Neural cell (in vitro differentiated cells): ENCODE measurements around the gene KCNQ5. TPM values are rescaled to one million over a fixed set of nuclear protein-coding genes. Genes with fewer than 3 reads are reported as not detected.

Experiments
- H2AFZ ChIP-seq: fragments of 200-600, 300-800 bp; sonication (generic), shearing (Covaris generic); 2 replicates; pipeline ENCODE4 v1.6.0; 2014; ENCODE audit warnings: low read depth, mild to moderate bottlenecking, antibody characterized with exemption, low read length, moderate library complexity
- H3F3A ChIP-seq: fragments of 200-600 bp; shearing (Covaris generic); 2 replicates; pipeline ENCODE4 v1.6.1; 2016; ENCODE audit warnings: mild to moderate bottlenecking, moderate library complexity, mixed read lengths, antibody characterized with exemption, low read length; ENCODE audit not compliant: insufficient read depth, poor library complexity, severe bottlenecking
- H3K27ac ChIP-seq: fragments of 200-600, 300-800 bp; sonication (generic), shearing (Covaris generic); 2 replicates; pipeline ENCODE4 v1.5.1; 2014; ENCODE audit warnings: mild to moderate bottlenecking, low read length, moderate library complexity
- H3K27me3 ChIP-seq: fragments of 300-800, 200-600 bp; sonication (generic), shearing (Covaris generic); 2 replicates; pipeline ENCODE4 v1.6.0; 2014; ENCODE audit warnings: mild to moderate bottlenecking, low read depth, low read length, moderate library complexity; ENCODE audit not compliant: insufficient read depth
- H3K36me3 ChIP-seq: fragments of 300-800, 200-600 bp; sonication (generic), shearing (Covaris generic); 2 replicates; pipeline ENCODE4 v1.5.1; 2014; ENCODE audit warnings: mild to moderate bottlenecking, antibody characterized with exemption, low read length, moderate library complexity; ENCODE audit not compliant: insufficient read depth
- H3K4me2 ChIP-seq: fragments of 300-800, 200-600 bp; sonication (generic), shearing (Covaris generic); 2 replicates; pipeline ENCODE4 v1.6.0; 2014; ENCODE audit warnings: mild to moderate bottlenecking, low read length
- H3K4me3 ChIP-seq: fragments of 300-800, 200-600 bp; sonication (generic), shearing (Covaris generic); 2 replicates; pipeline ENCODE4 v1.5.1; 2014; ENCODE audit warnings: mild to moderate bottlenecking, low read length, moderate library complexity
- H3K79me2 ChIP-seq: fragments of 200-600 bp; shearing (Covaris generic); replicated peaks from 2 replicates; pipeline ENCODE4 v1.6.0; 2014; ENCODE audit warnings: mild to moderate bottlenecking, low read length, moderate library complexity; ENCODE audit not compliant: insufficient read depth
- H3K9ac ChIP-seq: fragments of 300-800, 200-600 bp; sonication (generic), shearing (Covaris generic); 2 replicates; pipeline ENCODE4 v1.6.1; 2016; ENCODE audit warnings: mild to moderate bottlenecking, low read length, mixed read lengths
- H3K9me2 ChIP-seq: fragments of 200-600 bp; shearing (Covaris generic); 2 replicates; pipeline ENCODE4 v1.6.1; 2016; ENCODE audit warnings: mild to moderate bottlenecking, low read length, mixed read lengths; ENCODE audit not compliant: insufficient read depth
- H3K9me3 ChIP-seq: fragments of 200-600, 300-800 bp; sonication (generic), shearing (Covaris generic); 2 replicates; pipeline ENCODE4 v1.6.1; 2016; ENCODE audit warnings: mild to moderate bottlenecking, mixed run types, low read length, moderate library complexity, mixed read lengths
- H4K20me1 ChIP-seq: fragments of 200-600 bp; shearing (Covaris generic); 2 replicates; pipeline ENCODE4 v1.6.1; 2016; ENCODE audit warnings: mild to moderate bottlenecking, mixed run types; ENCODE audit not compliant: insufficient read depth
- EP300 ChIP-seq: fragments of 450-650 bp; conservative IDR thresholded peaks from 2 replicates; pipeline ENCODE4 v1.6.1; 2014; ENCODE audit warnings: antibody characterized with exemption, mild to moderate bottlenecking, moderate library complexity; ENCODE audit not compliant: poor library complexity, severe bottlenecking
- EZH2 ChIP-seq: fragments of 200-600, 300-800 bp; shearing (Covaris generic), sonication (generic); IDR thresholded peaks from 2 replicates; pipeline ENCODE4 v1.6.1; 2014; ENCODE audit warnings: antibody characterized with exemption, low read length, borderline replicate concordance, mild to moderate bottlenecking; ENCODE audit not compliant: insufficient read depth, poor library complexity, severe bottlenecking
- MXI1 ChIP-seq: fragments of 450-650 bp; conservative IDR thresholded peaks from 2 replicates; pipeline ENCODE4 v1.6.1; 2014; ENCODE audit warnings: antibody characterized with exemption, mild to moderate bottlenecking; ENCODE audit not compliant: poor library complexity, severe bottlenecking
- POLR2AphosphoS5 ChIP-seq: IDR thresholded peaks from 2 replicates; pipeline ENCODE4 v1.6.1; 2012
- RAD21 ChIP-seq: fragments of 450-650 bp; conservative IDR thresholded peaks from 2 replicates; pipeline ENCODE4 v1.6.1; 2014; ENCODE audit warnings: antibody characterized with exemption, mild to moderate bottlenecking, moderate library complexity
- SMC3 ChIP-seq: fragments of 450-650 bp; conservative IDR thresholded peaks from 2 replicates; pipeline ENCODE4 v1.6.1; 2014; ENCODE audit warnings: antibody characterized with exemption, mild to moderate bottlenecking, moderate library complexity; ENCODE audit not compliant: poor library complexity
- TAF1 ChIP-seq: IDR thresholded peaks from 2 replicates; pipeline ENCODE4 v1.6.1; 2012; ENCODE audit warnings: low read depth
- polyA plus RNA-seq: library from polyadenylated mRNA; depleted of rRNA; stranded (reverse); fragments of >200 nt; gene quantifications from 2 replicates; pipeline ENCODE4 v1.2.3, GENCODE V29; 2014
- TF ChIP-seq, protein P1 (sequence below): fragments of 450-650 bp; IDR thresholded peaks from 2 replicates; pipeline ENCODE4 v1.5.1; 2014; ENCODE audit warnings: antibody characterized with exemption, mild to moderate bottlenecking, moderate library complexity; ENCODE audit not compliant: poor library complexity, severe bottlenecking
- TF ChIP-seq, protein P2 (sequence below): IDR thresholded peaks from 2 replicates; pipeline ENCODE4 v1.6.1; 2012; ENCODE audit warnings: borderline replicate concordance

KCNQ5 gene
- polyA plus RNA-seq, 1 donor from 2014 or later = 0.30 TPM

DNA sequence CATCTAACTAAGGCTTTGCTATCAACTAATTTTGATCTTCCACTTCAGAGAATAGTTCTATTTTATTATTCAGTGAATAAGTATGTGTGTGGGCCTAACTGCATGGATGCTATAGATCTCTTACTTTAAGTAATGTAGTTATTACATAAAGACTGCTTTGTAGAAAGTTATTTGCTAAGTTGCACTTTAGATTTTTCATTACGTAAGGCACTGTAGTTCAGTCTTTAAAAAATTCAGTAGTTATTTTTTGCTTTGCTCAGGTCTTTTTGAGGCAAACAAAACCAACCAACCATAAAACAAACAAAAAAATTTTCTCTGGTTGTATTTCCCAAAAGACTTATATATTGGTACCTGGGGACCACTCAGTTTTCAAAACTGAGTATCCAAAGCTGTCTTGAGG is 53.0 kb downstream of the KCNQ5 start:
- Histone ChIP-seq H3K27me3 (no peaks in the 10 kb centered on the region), H3K4me2 (no peak overlapping the region), H3K9me2 (no peaks in the 10 kb centered on the region), H3F3A (no peaks in the 10 kb centered on the region), H3K79me2 (no peaks in the 10 kb centered on the region), H2AFZ (no peak overlapping the region), H4K20me1 (no peaks in the 10 kb centered on the region), H3K4me3 (no peak overlapping the region), H3K27ac (no peak overlapping the region), H3K9me3 (no peaks in the 10 kb centered on the region), H3K36me3 (no peaks in the 10 kb centered on the region), H3K9ac (no peak overlapping the region)
- no peak for TF ChIP-seq EP300
- no peak for TF ChIP-seq RAD21
- TF ChIP-seq, protein P1, sequence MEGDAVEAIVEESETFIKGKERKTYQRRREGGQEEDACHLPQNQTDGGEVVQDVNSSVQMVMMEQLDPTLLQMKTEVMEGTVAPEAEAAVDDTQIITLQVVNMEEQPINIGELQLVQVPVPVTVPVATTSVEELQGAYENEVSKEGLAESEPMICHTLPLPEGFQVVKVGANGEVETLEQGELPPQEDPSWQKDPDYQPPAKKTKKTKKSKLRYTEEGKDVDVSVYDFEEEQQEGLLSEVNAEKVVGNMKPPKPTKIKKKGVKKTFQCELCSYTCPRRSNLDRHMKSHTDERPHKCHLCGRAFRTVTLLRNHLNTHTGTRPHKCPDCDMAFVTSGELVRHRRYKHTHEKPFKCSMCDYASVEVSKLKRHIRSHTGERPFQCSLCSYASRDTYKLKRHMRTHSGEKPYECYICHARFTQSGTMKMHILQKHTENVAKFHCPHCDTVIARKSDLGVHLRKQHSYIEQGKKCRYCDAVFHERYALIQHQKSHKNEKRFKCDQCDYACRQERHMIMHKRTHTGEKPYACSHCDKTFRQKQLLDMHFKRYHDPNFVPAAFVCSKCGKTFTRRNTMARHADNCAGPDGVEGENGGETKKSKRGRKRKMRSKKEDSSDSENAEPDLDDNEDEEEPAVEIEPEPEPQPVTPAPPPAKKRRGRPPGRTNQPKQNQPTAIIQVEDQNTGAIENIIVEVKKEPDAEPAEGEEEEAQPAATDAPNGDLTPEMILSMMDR = no peak
- TF ChIP-seq POLR2AphosphoS5 = no peak
- no peak for TF ChIP-seq TAF1
- no peak for TF ChIP-seq EZH2
- no peak for TF ChIP-seq SMC3
- TF ChIP-seq, protein P2, sequence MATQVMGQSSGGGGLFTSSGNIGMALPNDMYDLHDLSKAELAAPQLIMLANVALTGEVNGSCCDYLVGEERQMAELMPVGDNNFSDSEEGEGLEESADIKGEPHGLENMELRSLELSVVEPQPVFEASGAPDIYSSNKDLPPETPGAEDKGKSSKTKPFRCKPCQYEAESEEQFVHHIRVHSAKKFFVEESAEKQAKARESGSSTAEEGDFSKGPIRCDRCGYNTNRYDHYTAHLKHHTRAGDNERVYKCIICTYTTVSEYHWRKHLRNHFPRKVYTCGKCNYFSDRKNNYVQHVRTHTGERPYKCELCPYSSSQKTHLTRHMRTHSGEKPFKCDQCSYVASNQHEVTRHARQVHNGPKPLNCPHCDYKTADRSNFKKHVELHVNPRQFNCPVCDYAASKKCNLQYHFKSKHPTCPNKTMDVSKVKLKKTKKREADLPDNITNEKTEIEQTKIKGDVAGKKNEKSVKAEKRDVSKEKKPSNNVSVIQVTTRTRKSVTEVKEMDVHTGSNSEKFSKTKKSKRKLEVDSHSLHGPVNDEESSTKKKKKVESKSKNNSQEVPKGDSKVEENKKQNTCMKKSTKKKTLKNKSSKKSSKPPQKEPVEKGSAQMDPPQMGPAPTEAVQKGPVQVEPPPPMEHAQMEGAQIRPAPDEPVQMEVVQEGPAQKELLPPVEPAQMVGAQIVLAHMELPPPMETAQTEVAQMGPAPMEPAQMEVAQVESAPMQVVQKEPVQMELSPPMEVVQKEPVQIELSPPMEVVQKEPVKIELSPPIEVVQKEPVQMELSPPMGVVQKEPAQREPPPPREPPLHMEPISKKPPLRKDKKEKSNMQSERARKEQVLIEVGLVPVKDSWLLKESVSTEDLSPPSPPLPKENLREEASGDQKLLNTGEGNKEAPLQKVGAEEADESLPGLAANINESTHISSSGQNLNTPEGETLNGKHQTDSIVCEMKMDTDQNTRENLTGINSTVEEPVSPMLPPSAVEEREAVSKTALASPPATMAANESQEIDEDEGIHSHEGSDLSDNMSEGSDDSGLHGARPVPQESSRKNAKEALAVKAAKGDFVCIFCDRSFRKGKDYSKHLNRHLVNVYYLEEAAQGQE = no peak
- no peak for TF ChIP-seq MXI1

DNA sequence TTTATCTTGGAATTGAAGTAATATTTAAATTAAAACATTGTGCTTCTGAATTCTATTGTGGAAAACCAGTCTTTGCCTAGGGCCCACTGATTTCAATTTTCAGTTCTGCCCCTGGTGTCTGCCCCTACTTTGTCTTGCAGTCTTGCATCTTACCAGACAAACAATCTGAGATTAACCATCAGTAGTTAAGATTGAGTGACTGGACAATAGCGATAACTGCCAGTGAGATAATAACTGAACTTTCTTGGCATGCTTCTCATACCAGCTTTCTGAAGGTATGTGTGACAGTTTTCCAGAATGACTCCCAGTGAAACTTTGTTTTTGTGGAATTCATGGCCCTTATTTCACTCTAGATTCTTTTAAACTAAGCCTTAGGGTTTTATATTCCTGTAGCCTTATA is 53.5 kb downstream of the KCNQ5 start:
- TF ChIP-seq, protein P2 = no peak
- no peak for TF ChIP-seq TAF1
- TF ChIP-seq, protein P1 = no peak
- TF ChIP-seq POLR2AphosphoS5 = no peak
- TF ChIP-seq MXI1 = no peak
- TF ChIP-seq EP300 = no peak
- no peak for TF ChIP-seq EZH2
- no peak for TF ChIP-seq RAD21
- Histone ChIP-seq H3F3A (no peaks in the 10 kb centered on the region), H3K36me3 (no peaks in the 10 kb centered on the region), H3K79me2 (no peaks in the 10 kb centered on the region), H3K27ac (no peak overlapping the region), H3K27me3 (no peaks in the 10 kb centered on the region), H3K9ac (no peak overlapping the region), H3K4me2 (no peak overlapping the region), H3K9me3 (no peaks in the 10 kb centered on the region), H3K9me2 (no peaks in the 10 kb centered on the region), H2AFZ (no peak overlapping the region), H3K4me3 (no peak overlapping the region), H4K20me1 (no peaks in the 10 kb centered on the region)
